ENCODE data around the gene SMARCC2. TPM values are rescaled to one million over a fixed set of nuclear protein-coding genes. Genes with fewer than 3 reads are reported as not detected.

Gene SMARCC2
- total and polyA plus RNA-seq, 4 donors: 66.2 to 143 (median 123) TPM

DNA sequence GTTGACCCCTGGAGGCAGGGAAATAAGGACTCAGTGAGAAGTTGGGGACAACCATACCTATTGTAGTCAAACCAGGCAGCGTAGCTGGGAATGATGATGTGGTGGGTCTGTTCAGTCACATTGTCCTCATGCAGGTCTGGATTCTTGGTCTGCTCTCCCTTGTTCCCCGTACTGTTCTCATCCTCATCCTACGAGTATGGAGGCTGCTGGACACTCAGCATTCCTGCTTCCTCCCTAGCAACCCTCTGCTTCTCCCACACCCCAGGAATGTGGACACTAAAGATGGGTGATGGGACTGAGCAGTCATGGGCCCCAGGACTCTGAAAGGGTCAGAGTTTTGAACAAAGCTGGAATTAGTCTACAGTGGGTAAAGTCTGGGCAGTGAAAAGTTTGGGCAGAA lies 10.9 kb downstream of the SMARCC2 start:
- Histone ChIP-seq H3K9me3 (ENCODE audit: control insufficient read depth, insufficient read depth, low read length) (no peaks in the 10 kb centered on the region), H3K36me3 (ENCODE audit: control insufficient read depth, insufficient read depth, low read length) (peaks cover 85% of the 10 kb centered on the region), H3K4me3 (ENCODE audit: low read depth, low read length) (no peak overlapping the region), H3K4me1 (ENCODE audit: control insufficient read depth, insufficient read depth, low read length) (no peaks in the 10 kb centered on the region), H3K27ac (ENCODE audit: low read depth, low read length) (no peak overlapping the region), H3K27me3 (ENCODE audit: control insufficient read depth, insufficient read depth, low read length) (no peaks in the 10 kb centered on the region)
- no peak for DNase-seq (ENCODE audit: low read depth in 4 of 6, low spot score in 6 of 6)
- no CpG with 5 or more reads among the region's 3 CpGs for WGBS (ENCODE audit: insufficient coverage)

DNA sequence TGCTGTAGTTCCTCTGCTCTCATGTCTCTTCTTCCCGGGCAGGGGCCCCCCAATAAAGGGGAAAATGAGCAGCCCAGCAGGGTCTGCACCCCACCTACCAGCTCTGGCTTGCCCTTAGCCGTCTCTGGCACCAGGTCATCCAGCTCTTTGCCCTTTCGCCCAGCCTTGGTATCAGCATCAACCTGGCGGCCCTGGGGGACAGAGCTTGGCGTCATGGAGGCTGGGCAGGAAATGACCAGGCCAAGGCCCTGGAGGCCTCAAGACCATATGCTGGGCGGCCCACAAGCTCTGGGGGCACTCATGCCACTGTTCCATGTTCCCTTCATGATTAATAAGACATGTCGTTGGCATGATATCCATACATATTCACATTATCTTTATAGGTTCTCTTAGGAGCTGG lies 16.4 kb downstream of the SMARCC2 start:
- Histone ChIP-seq H3K4me3 (ENCODE audit: low read depth, low read length) (no peak overlapping the region), H3K9me3 (ENCODE audit: control insufficient read depth, insufficient read depth, low read length) (no peaks in the 10 kb centered on the region), H3K27me3 (ENCODE audit: control insufficient read depth, insufficient read depth, low read length) (no peaks in the 10 kb centered on the region), H3K27ac (ENCODE audit: low read depth, low read length) (no peak overlapping the region), H3K36me3 (ENCODE audit: control insufficient read depth, insufficient read depth, low read length) (peaks cover 90% of the 10 kb centered on the region), H3K4me1 (ENCODE audit: control insufficient read depth, insufficient read depth, low read length) (no peaks in the 10 kb centered on the region)
- 98% methylated on average over 6 of the region's 7 CpGs for WGBS (ENCODE audit: insufficient coverage)
- no peak for DNase-seq (ENCODE audit: low read depth in 4 of 6, low spot score in 6 of 6)

GRCh38 chr12:56169229-56169759 lies 20.0 kb downstream of the SMARCC2 start:
- 97% methylated on average over 11 of the region's 11 CpGs for WGBS (ENCODE audit: insufficient coverage)
- Histone ChIP-seq H3K36me3 (ENCODE audit: control insufficient read depth, insufficient read depth, low read length) (peaks cover 98% of the 10 kb centered on the region), H3K9me3 (ENCODE audit: control insufficient read depth, insufficient read depth, low read length) (no peaks in the 10 kb centered on the region), H3K27ac (ENCODE audit: low read depth, low read length) (no peak overlapping the region), H3K4me3 (ENCODE audit: low read depth, low read length) (no peak overlapping the region), H3K27me3 (ENCODE audit: control insufficient read depth, insufficient read depth, low read length) (no peaks in the 10 kb centered on the region), H3K4me1 (ENCODE audit: control insufficient read depth, insufficient read depth, low read length) (no peaks in the 10 kb centered on the region)
- no peak for DNase-seq (ENCODE audit: low read depth in 4 of 6, low spot score in 6 of 6)

- DNase-seq (ENCODE audit: low read depth in 4 of 6, low spot score in 6 of 6): no peak
- no peaks in the 10 kb centered on the region for H3K9me3 ChIP-seq (ENCODE audit: control insufficient read depth, insufficient read depth, low read length)
- no peaks in the 10 kb centered on the region for H3K27me3 ChIP-seq (ENCODE audit: control insufficient read depth, insufficient read depth, low read length)
- no peak overlapping the region for H3K27ac ChIP-seq (ENCODE audit: low read depth, low read length)
- peaks cover 99% of the 10 kb centered on the region for H3K36me3 ChIP-seq (ENCODE audit: control insufficient read depth, insufficient read depth, low read length)
- peaks cover 11% of the 10 kb centered on the region for H3K4me1 ChIP-seq (ENCODE audit: control insufficient read depth, insufficient read depth, low read length)
- WGBS (ENCODE audit: insufficient coverage): 73% methylated on average over 4 of the region's 4 CpGs
- H3K4me3 ChIP-seq (ENCODE audit: low read depth, low read length): no peak overlapping the region
Observed at GRCh38 chr12:56165369-56165768, 23.9 kb downstream of the SMARCC2 start.

DNA sequence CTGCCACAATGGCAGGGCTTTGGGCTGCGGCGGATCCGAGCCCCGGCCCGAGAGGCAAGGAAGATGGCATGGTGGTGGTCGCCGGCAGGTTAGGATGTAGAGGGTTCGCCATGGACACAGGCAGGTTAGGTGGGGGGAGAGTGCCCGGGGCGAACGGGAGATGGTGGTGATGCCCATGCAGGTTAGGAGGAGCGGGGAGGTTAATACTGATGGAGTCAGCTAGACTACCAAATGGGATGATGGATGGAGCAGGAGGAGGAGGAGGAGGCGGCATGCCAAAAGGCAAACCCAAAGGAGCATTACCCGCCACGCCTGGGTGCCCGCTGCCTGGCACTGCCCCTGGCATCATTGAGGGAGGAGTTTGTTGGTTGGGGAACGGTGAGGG lies 24.9 kb downstream of the SMARCC2 start:
- Histone ChIP-seq H3K27me3 (ENCODE audit: control insufficient read depth, insufficient read depth, low read length) (no peaks in the 10 kb centered on the region), H3K27ac (ENCODE audit: low read depth, low read length) (no peak overlapping the region), H3K36me3 (ENCODE audit: control insufficient read depth, insufficient read depth, low read length) (peaks cover 97% of the 10 kb centered on the region), H3K9me3 (ENCODE audit: control insufficient read depth, insufficient read depth, low read length) (no peaks in the 10 kb centered on the region), H3K4me3 (ENCODE audit: low read depth, low read length) (no peak overlapping the region), H3K4me1 (ENCODE audit: control insufficient read depth, insufficient read depth, low read length) (peaks cover 21% of the 10 kb centered on the region)
- 87% methylated on average over 16 of the region's 17 CpGs for WGBS (ENCODE audit: insufficient coverage)
- no peak for DNase-seq (ENCODE audit: low read depth in 4 of 6, low spot score in 6 of 6)

DNA sequence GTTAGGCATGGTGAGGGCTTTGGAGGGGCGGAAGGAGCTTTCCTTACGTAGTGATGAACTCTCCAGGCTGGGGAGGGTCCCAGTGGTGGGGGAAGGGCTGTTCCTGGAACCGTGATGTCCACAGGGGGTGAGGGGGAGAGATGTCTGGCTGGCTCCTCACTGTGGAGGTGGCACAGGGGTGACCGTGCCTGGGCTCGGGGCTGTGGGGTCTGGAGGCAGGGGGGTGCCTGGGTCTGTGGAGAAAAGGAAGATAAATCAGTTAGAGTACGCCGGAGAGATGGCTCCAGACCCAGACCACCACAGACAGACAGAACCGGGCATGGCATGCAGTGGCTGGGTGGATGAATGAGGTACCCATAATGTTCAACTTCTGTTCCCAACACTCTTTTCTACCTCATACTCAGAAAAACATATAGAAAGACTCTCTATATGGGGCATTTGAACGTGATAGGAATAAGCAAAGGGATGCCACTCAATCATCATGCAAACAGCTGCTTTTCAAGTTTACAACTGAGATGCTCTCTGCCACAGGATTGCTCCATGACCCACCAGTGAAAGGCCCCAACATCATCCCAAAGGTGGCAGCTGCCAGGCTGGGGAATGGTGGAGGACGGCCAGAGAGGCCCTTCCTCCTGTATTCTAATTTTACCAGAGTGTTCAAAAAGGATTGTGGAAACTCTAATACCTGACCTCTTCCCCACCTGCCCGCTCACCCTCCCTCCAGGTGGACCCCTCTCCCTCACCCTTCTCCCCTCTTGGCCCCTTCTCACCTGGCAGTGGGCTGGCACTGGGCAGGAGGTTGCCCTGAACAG lies 25.5 kb downstream of the SMARCC2 start:
- Histone ChIP-seq H3K27me3 (ENCODE audit: control insufficient read depth, insufficient read depth, low read length) (no peaks in the 10 kb centered on the region), H3K27ac (ENCODE audit: low read depth, low read length) (no peak overlapping the region), H3K4me3 (ENCODE audit: low read depth, low read length) (no peak overlapping the region), H3K4me1 (ENCODE audit: control insufficient read depth, insufficient read depth, low read length) (peaks cover 26% of the 10 kb centered on the region), H3K9me3 (ENCODE audit: control insufficient read depth, insufficient read depth, low read length) (no peaks in the 10 kb centered on the region), H3K36me3 (ENCODE audit: control insufficient read depth, insufficient read depth, low read length) (peaks cover 92% of the 10 kb centered on the region)
- DNase-seq (ENCODE audit: low read depth in 4 of 6, low spot score in 6 of 6): no peak
- WGBS (ENCODE audit: insufficient coverage): 60% methylated on average over 5 of the region's 11 CpGs

- no peak overlapping the region for H3K4me3 ChIP-seq (ENCODE audit: low read depth, low read length)
- H3K9me3 ChIP-seq (ENCODE audit: control insufficient read depth, insufficient read depth, low read length): no peaks in the 10 kb centered on the region
- H3K4me1 ChIP-seq (ENCODE audit: control insufficient read depth, insufficient read depth, low read length): peaks cover 28% of the 10 kb centered on the region
- H3K27me3 ChIP-seq (ENCODE audit: control insufficient read depth, insufficient read depth, low read length): no peaks in the 10 kb centered on the region
- DNase-seq (ENCODE audit: low read depth in 4 of 6, low spot score in 6 of 6): no peak
- H3K27ac ChIP-seq (ENCODE audit: low read depth, low read length): no peak overlapping the region
- peaks cover 81% of the 10 kb centered on the region for H3K36me3 ChIP-seq (ENCODE audit: control insufficient read depth, insufficient read depth, low read length)
- WGBS (ENCODE audit: insufficient coverage): no CpG with 5 or more reads among the region's 11 CpGs
Observed at GRCh38 chr12:56162468-56163290, 26.6 kb downstream of the SMARCC2 start.

GRCh38 chr12:56161690-56162351 lies 27.5 kb downstream of the SMARCC2 start:
- Histone ChIP-seq H3K27me3 (ENCODE audit: control insufficient read depth, insufficient read depth, low read length) (no peaks in the 10 kb centered on the region), H3K9me3 (ENCODE audit: control insufficient read depth, insufficient read depth, low read length) (no peaks in the 10 kb centered on the region), H3K36me3 (ENCODE audit: control insufficient read depth, insufficient read depth, low read length) (peaks cover 73% of the 10 kb centered on the region), H3K4me3 (ENCODE audit: low read depth, low read length) (no peak overlapping the region), H3K4me1 (ENCODE audit: control insufficient read depth, insufficient read depth, low read length) (peaks cover 37% of the 10 kb centered on the region), H3K27ac (ENCODE audit: low read depth, low read length) (no peak overlapping the region)
- no peak for DNase-seq (ENCODE audit: low read depth in 4 of 6, low spot score in 6 of 6)
- WGBS (ENCODE audit: insufficient coverage): 80% methylated on average over 5 of the region's 10 CpGs

DNA sequence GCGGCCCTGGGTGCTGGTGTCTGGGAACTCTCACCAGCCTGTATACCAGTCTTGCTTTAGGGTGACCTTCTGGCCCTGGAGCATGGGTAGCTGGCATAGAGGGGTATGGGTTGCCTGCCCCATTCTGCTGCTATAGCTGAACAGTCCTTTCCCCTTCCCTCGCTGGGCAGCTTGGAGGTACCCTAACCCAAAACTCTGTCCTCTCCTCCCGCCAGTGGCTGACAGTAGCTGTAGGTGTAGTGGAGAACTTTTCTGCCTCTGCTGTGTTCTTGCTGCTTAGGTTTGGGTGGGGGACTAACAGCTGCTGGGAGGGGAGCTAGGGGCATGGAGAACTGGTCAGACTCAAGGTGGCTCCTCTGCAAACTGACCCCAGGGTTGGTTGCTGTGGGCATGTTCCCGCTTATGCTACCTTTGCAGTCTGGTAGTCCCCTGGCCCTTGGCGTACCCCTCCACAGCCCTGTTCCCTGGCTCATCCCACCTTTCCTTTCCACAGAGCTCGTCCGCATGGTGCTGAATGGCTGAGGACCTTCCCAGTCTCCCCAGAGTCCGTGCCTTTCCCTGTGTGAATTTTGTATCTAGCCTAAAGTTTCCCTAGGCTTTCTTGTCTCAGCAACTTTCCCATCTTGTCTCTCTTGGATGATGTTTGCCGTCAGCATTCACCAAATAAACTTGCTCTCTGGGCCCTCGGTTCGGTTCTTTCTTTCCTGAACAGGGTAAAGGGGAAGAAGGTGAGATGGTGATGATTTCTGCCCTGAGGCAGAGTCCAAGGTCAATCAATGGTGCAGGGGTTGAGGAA lies 28.2 kb downstream of the SMARCC2 start:
- Histone ChIP-seq H3K4me3 (ENCODE audit: low read depth, low read length) (peak overlapping the region; percentile 100), H3K27me3 (ENCODE audit: control insufficient read depth, insufficient read depth, low read length) (no peaks in the 10 kb centered on the region), H3K9me3 (ENCODE audit: control insufficient read depth, insufficient read depth, low read length) (no peaks in the 10 kb centered on the region), H3K27ac (ENCODE audit: low read depth, low read length) (peak overlapping the region; percentile 99), H3K4me1 (ENCODE audit: control insufficient read depth, insufficient read depth, low read length) (peaks cover 41% of the 10 kb centered on the region), H3K36me3 (ENCODE audit: control insufficient read depth, insufficient read depth, low read length) (peaks cover 68% of the 10 kb centered on the region)
- DNase-seq (ENCODE audit: low read depth in 4 of 6, low spot score in 6 of 6): no peak
- WGBS (ENCODE audit: insufficient coverage): 73% methylated on average over 4 of the region's 11 CpGs
